ENCODE data around the gene PPM1M.
"Not testable (repeated sequence)": the region's sequence is repeated elsewhere in the genome, so short reads cannot be mapped to it uniquely, and the experiment has no call there.

The PPM1M gene

DNA sequence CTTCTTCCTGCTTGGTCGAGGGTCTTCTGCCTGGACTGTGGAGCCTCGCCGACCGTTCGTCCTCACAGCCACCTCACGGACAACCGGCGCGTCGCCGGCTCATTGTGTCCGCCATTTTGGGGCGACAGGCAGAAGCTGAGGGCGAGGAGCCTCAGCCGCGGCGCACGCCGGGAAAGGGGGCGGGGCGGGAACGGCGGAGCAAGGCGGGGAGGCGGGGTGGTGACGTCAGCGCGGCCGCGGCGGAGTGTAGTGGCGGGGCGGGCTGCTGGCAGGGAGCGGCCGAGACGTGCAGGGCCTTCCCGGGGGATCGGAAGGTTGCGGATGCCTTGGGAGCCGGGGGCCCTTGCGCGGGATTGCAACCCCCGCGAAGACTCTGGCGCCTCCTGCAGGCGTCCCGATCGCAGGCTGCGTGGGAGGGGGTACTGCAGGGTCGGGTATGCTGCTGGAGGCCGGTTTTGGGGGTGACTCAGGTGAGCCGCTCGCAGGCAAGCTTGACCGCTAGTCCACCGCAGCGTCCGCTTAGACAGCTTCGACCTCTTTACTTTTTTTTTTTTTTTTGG is 33.0 kb downstream of the PPM1M start, which contains the start of gene WDR82:
TSS of gene WDR82 (minus strand) at position 140 of the 560 bp plus-strand sequence. CDS start 288 bp downstream, outside the sequence.
- DNase-seq: peak; percentile 96

DNA sequence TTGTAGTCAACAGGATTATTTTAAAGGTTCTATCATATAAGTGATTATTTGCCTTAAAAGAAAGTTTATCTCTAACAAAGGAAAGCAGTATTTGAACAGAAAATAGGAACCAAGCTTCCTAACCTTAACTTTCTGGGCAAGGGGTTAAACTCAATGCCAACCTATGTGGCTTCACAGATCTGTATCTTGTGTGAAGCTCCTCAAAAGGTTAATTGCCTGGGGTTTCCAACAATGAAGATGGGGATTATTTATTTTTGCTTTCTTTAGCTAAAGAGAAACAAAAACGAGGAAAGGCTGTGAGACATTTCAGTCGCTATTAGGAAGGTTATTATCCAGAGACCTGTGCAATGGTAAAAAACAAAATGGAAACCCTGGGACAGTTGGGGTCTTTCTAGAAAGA is 34.0 kb downstream of the PPM1M start:
- peak; percentile 46 for DNase-seq

DNA sequence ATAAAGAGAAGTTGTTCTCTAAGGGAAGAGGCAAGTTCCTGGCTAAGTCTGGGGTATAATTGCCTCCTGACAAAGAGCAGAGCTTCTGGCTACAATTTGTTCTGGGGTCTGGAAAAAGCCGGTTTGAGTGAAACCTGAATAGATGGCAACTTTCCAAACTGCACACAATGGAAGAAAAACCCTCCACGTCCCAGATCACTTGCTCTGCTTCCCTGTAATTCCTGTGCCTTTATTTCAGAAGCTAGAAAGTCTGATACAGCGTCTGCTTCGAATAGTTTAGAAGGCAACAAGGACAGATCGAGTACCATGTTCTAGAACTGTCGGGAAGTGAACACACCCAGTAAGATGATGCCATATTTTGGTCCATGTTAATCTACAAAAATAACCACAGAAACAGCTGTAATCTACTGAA is 34.5 kb downstream of the PPM1M start:
- no peak for DNase-seq

DNA sequence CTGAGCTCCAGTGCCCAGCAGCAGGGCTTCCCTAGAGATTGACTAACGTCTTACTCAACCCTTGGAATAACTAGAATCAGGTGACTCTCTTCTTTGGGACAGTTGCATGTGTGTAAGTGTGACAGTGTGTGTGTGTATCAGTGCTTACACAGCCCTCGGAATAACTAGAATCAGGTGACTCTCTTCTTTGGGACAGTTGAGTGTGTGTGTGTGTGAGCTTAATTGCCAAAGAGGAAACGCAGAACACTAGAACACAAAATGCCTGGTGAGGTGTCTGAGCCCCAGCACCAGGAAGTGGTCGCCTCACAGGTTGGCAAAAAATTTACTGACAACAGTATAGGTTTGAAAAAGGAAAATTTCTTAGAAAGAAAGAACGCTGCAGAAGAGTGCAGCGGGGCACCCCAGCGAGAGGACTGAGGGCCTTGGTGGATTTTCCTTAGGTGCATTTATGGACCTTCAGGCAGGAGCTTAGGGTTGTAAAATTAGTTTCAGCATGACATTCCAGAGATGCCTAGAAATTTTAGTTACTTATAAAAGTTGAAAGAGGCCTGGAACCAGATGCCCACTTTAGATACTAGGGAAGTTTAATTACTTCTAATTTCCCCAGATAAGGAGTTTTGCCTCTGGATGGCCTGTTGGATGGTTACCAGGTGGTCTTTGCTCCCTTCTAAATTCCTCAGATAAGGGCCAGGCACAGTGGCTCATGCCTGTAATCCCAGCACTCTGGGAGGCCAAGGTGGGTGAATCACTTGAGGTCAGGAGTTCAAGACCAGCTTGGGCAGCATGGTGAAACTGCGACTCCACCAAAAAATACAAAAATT is 36.6 kb downstream of the PPM1M start:
- DNase-seq: peak; percentile 71

DNA sequence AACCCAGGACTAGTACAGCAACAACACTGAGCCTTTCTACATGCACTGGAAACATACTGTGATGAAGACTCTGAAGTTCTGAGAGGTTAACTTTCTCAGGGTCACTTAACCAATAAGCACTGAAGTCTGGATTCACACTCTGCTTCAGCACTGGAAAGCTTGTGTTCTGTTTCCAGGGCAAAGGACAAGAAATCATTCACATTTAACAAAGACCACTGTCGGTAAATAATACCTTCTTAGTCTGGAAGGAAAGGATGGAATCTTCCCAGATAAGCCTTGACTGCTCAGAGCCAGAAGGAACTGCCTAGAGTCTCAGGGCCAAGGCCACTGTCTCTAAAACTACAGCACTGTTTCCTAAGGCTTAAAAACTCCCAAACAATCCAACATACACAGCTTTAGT is 37.7 kb downstream of the PPM1M start:
- no peak for DNase-seq

DNA sequence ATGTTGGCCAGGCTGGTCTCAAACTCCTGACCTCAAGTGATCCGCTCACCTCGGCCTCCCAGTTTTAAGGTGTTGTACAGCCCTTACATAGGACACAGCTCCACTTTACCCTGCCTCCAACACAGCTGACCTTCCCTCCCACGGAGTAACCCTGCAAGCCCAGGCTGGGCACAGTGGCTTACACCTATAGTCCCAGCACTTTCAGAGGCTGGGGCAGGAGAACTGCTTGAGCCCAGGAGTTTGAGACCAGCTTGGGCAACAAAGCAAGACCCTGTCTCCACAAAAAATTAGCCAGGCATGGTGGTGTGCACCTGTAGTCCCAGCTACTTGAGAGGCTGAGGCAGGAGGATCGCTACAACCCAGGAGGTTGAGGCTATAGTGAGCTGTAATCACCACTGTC is 38.5 kb downstream of the PPM1M start:
- not testable (repeated sequence) for DNase-seq

DNA sequence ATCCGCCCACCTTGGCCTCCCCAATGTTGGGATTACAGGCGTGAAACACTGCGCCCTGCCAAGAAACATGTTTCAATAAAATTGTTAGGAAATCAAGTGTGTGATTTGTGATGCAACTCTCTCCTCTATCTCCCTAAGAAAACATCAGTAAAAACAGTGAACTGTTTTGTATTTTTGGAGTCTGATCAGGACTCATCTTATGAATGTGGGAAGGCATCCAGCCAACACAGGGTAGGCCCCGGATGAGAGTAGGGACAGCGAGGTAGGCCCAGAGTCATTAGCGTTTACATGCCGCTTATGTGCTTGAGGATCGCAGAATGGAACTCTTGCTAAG is 41.2 kb downstream of the PPM1M start:
- DNase-seq: no peak

DNA sequence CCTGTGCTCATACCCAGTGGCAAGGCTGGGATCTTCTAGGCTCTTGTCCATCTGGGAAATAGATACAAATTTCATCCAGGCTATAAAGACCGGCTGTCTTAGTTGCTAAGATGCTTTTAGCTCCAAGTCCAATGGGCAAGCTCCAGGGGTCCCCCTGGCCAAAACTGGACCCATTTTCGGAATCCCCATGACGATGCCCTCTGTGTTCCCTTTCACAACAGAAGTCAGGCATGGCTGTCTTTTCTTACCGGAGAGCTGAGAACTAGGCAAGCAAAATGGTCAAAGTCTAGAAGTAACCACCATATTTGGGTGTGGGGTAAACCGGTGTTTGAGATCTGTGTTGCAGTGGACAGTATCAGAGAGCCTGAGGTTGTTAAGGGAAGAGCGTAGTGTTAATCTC is 43.1 kb downstream of the PPM1M start:
- no peak for DNase-seq

DNA sequence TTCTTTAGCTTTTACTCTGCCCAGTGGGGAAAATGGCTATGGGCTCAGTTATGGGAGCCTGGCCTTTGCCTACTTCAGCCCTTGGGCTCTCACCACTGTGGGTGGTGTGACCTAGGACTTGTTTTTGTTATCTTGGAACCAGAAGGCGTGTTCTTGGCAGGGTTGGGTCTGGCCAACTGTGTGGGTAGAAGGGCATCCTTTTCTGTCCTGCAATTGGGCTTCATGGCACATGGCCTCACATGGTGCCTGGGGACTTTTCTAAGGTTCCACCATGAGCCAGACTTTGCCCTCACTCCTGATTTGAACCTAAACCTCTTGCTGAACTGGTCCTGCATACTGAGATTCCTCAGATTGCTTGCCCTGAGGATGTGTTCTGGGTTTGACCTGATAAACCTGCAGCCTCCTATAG is 43.8 kb downstream of the PPM1M start:
- DNase-seq: no peak

DNA sequence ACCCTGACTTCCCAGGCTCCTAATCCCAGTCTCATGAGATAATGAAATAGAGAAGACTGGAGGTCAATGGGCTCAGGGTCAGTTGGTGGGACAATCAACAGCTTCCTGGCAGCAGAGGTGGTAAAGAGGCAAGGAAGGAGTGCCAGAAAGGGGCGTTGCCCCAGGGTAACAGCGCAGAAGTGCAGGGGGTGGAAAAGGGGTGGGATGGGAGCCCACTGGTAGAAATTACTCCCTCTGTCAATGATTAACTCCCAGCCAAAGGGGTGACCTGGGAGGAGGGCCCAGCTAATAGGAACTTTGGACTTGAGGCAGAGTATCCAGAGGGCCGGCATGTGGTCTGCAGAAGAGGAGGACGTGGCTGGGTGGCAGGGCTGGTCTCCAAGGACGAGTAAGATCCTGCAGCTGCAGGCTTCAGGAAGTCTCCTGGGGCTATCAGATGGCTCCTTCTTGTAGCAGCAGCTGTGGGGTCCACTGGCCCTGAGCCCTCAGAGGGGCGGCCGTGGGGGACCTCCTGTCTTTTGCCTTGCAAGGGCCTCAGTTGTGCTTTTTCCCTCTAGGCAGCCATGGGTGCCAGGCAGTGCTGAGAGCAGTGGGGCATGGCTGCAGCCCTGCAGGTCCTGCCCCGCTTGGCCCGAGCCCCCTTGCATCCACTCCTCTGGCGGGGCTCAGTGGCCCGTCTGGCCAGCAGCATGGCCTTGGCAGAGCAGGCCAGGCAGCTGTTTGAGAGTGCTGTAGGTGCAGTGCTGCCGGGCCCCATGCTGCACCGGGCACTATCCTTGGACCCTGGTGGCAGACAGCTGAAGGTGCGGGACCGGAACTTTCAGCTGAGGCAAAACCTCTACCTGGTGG is 44.4 kb downstream of the PPM1M start:
- no peak for DNase-seq

DNA sequence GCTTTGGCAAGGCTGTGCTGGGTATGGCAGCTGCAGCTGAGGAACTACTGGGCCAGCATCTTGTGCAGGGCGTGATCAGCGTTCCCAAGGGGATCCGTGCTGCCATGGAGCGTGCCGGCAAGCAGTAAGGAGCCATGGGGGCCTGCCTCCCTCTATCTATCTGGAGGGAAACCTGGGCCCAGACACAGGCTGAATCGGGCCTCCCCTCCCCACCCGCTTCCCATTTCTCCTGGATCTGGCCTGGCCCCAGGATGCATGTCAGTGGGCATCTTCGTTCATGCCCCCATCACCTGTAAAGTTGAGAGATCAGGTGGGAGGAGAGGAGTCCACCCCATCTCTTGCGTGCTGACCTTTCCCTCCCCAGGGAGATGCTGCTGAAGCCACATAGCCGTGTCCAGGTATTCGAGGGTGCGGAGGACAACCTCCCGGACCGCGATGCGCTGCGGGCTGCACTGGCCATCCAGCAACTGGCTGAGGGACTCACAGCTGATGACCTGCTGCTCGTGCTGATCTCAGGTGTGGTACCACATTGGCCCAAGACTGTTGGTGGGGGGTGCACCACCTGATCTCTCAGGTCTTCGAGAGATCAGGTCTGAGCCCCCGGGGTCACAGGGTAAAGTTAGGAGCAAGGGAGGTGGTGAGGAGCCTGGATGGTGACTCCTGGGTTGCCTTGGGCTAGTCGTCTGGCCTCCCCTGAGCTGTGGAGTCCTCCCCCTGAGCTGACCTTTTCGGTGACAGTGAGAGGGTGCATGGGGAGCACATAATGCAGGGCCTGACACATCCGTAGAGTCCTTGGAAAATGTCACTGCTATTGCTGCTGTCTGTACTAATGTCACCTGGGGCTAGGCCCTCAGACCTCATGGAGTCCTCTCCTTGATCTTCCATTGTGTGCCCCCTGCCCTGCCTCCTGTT is 45.3 kb downstream of the PPM1M start:
- DNase-seq: no peak

DNA sequence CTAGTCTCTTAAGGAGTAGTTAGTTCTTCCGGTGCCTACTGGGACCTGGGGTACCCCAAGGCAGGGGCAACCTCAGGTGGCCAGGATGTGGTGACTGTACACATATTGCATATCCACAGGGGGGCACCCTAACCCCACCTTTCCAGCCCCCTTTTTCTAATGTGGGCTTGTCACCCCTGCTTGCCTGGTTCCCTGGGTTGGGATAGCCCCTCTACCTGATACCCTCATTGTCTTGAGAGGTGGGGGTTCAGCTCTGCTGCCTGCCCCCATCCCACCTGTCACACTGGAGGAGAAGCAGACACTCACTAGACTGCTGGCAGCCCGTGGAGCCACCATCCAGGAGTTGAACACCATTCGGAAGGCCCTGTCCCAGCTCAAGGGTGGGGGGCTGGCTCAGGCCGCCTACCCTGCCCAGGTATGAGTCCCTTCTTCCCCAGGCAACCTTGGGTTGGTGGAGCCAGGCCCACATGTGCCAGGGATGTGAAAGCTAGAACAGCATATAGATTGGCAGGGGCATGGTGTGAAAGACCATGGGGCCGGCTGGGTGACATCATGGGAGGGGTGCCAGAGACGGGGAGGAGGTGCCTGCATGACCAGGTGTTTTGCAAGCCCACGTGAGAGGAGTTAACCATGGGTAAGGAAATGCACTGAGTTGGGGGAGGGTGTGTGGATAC is 46.1 kb downstream of the PPM1M start:
- peak; percentile 49 for DNase-seq

DNA sequence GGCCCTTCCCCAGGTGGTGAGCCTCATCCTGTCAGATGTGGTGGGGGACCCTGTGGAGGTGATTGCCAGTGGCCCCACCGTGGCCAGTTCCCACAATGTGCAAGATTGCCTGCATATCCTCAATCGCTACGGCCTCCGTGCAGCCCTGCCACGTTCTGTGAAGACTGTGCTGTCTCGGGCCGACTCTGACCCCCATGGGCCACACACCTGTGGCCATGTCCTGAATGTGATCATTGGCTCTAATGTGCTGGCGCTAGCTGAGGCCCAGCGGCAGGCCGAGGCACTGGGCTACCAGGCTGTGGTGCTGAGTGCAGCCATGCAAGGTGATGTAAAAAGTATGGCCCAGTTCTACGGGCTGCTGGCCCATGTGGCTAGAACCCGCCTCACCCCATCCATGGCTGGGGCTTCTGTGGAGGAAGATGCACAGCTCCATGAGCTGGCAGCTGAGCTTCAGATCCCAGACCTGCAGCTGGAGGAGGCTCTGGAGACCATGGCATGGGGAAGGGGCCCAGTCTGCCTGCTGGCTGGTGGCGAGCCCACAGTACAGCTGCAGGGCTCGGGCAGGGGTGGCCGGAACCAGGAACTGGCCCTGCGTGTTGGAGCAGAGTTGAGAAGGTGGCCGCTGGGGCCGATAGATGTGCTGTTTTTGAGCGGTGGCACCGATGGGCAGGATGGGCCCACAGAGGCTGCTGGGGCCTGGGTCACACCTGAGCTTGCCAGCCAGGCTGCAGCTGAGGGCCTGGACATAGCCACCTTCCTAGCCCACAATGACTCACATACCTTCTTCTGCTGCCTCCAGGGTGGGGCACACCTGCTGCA is 46.9 kb downstream of the PPM1M start:
- DNase-seq: no peak

DNA sequence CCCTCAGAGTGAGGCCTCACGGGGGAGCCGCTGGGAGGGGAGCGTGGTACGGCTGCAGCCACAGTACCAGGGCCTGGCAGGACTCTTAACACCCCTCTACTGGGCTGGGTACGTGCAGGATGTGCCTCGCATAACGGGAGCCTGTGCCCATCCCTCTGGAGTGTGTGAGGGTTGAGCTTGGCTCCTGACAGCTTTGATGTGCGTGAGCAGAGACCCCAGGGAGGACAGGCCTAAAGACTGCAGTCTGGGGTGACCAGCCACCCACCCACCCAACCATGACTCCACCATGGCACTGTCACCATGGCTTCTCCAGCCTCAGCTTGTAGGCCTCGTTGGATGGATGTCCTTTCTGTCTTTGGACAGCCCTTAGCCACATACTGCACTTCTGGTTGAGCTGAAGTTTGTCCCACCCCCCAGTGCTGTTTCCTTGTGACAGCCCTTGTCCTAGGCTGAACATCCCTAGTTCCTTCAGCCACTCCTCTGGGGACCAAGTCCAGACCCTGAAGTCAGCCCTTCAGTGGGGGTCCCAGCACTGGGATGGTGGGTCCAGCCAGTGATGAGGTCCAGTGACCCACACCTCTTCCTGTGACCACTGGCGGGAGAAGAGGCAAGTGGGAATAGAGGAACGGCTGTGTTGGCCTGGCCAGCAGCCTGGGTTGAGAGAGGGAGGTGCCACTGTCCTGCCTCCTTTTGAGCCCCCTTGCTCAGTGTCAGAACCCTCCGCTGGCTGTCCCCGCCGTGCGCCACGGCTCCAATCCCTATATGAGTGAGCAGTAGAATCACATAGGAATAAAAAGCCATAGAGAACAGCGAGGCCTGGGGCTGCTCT is 48.1 kb downstream of the PPM1M start:
- DNase-seq: no peak

DNA sequence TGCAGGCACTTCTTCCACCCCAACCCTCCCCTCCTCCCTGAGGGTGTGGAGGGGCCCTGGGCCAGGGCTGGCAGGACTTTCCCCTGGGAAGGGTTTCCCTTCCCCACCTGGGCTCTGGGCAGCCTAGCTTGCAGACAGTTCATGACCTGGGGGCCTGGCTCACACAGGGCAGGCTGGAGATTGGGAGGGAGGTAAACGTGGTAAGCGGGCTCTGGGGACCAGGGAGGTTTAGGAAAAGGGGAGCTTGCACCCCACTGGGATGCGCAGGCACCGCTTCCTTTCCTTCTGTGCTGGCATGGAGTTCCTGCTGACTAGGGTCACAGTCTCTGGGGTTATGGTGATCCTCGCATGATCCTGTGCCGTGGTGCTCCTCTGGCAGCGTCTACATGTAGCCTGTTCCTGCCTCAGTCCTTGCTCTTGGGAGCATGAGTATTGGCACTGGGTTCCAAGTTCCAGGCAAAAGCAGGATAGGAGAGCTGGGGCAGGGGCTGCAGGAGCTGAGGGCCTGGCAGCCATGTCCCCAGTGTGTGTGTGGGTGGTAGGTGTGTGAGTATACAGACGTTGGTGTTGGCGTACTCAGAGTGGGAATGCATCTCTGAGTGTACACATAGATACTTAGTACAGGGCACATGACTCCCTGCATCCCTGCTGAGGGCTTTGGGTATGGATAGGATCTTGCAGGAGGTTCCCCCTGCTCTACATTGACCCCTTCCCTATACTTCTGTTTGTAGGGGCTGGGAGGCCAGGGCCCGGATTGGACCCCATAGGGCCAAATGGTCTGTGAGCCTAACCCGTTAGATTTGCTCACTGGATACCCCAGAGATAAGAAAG is 49.0 kb downstream of the PPM1M start:
- no peak for DNase-seq

DNA sequence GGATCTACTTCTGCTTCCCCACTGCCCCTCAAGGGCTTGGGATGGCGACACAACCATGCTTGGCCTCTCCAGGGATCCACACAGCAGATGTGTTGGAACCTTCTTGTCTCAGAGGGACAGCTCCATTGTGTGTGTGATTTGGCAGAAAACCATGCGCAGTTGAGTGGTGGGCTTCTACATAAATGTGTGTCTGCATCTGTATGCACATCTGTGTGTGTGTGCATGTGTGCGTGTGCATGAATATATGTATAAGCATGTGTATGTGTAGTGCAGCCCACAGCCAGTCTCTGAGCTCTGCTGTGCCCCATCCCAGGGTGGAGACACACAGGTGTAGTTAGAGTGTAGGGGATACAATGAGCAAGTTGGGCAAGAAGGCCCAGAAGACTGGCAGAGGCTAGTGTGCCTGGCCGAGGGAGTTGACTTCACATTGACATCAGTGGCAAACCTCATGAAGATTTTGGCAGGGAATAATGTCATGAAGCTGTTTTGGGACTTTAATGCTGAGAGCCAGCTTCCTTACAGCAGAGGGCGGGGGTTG is 50.2 kb downstream of the PPM1M start:
- DNase-seq: no peak

DNA sequence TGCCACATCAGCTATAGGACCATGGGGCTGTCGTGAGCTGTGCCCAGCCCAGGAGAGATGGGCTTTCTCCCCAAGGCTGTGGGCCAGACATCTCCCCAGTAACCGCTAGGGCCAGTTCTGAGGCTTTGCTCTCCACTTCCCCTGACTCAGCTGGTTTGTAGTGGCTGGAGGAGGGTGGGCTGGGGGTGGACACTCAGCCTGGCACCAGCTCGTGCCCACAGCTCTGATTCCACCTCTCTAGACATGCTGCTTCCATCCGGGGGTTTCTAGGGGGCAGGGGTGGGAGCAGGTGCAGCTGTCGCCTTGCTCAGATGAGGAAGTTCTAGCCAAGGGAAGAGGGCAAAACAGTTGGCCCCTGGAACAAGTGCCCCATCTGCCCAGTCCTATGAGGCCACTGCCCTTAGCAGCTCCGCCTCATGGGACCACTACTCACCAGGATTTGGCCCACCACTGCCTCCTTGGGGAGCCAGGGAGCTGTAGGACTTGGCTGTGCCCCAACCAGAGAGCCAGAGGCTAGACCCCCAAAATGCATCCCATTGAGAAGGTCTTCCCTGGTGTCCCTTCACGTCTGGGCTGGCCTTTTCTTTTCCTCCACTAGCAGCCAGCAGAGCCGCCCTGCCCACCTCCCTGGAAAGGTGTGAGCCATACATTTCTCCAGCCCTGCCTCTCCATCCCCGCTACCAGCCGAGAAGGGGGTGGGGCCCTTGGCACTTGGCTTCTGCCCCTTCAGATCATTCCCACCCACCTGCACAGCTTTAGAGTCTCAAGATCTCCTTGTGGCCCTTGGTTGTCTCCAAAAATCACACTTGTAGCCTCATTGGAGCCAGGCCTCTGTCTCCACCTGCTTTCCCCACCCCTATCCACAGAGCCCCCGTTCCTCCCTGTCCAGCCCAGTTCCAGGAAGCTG is 51.9 kb downstream of the PPM1M start:
- DNase-seq: no peak
